Transverse colon (tissue), 4 donors: ENCODE measurements around the gene C1QTNF1. TPM values are rescaled to one million over a fixed set of nuclear protein-coding genes. Genes with fewer than 3 reads are reported as not detected.

ENCODE experiments used
- DNase-seq: peaks from one replicate; pipeline ENCODE4 v3.0.0-alpha.2; 2019
- H3K27ac ChIP-seq, 4 donors: fragments of 200-600 bp; sonication (generic); 2 replicates each; pipeline ENCODE4 v1.5.1; 2016 to 2018; ENCODE audit warnings: inconsistent platforms in 4 of 4
- H3K27me3 ChIP-seq: fragments of 200-600 bp; sonication (generic); 2 replicates; pipeline ENCODE4 v1.5.1; 2017; ENCODE audit warnings: inconsistent platforms
- H3K36me3 ChIP-seq, 4 donors: fragments of 200-600 bp; sonication (generic); 2 replicates each; pipeline ENCODE4 v1.5.1; 2017 to 2019; ENCODE audit warnings: inconsistent platforms in 4 of 4
- H3K4me1 ChIP-seq, 4 donors: fragments of 200-600 bp; sonication (generic); 2 replicates each; pipeline ENCODE4 v1.5.1; 2017 to 2020; ENCODE audit warnings: inconsistent platforms in 4 of 4
- H3K4me3 ChIP-seq, 4 donors: fragments of 200-600 bp; sonication (generic); 1 replicate in 1 of 4; 2 replicates in 3 of 4; pipeline versions ENCODE4 v1.5.1 to v1.6.1; 2017 to 2019; ENCODE audit warnings: inconsistent platforms in 4 of 4
- H3K9me3 ChIP-seq, 2 donors: fragments of 200-600 bp; sonication (generic); 2 replicates each; pipeline ENCODE4 v1.5.1; 2017 to 2019; ENCODE audit warnings: inconsistent platforms in 2 of 2
- EP300 ChIP-seq: sonication (generic); formaldehyde crosslinking; IDR thresholded peaks from one replicate; pipeline ENCODE4 v1.6.1; 2017; ENCODE audit warnings: antibody characterized with exemption, low read depth
- POLR2A ChIP-seq: fragments of 450-650 bp; IDR thresholded peaks from one replicate; pipeline ENCODE4 v1.6.1; 2016; ENCODE audit warnings: antibody characterized with exemption, mild to moderate bottlenecking, moderate library complexity
- POLR2AphosphoS5 ChIP-seq, 3 donors: sonication (generic); formaldehyde crosslinking; IDR thresholded peaks; one replicate each; pipeline ENCODE4 v1.6.1; 2016; ENCODE audit warnings: antibody characterized with exemption in 3 of 3
- WGBS, 2 donors: methylation state at CpG; one replicate each; pipeline ENCODE4 v1.1.5; 2018; ENCODE audit warnings: low coverage in 1 of 2; 5-methylcytosine and 5-hydroxymethylcytosine counted together
- in situ Hi-C, 4 donors: fragments of 200-750 bp; cut with MboI; loops; one replicate each; pipeline versions ENCODE4 v1.15.0 to v1.15.1; 2017; ENCODE audit warnings: low sequenced_read_pairs in 3 of 4, low pct_ligation_motif_present in 1 of 4, low pct_unique_long_range_greater_than_20kb in 1 of 4
- intact Hi-C: fragments of 100-400 bp; cut with DNase I; formaldehyde crosslinking; loops from one replicate; pipeline ENCODE4 v1.15.1; 2023; ENCODE audit warnings: low total_unique reads
- total RNA-seq, 4 donors: library from RNA; depleted of rRNA; stranded (reverse); fragments of >200 nt; gene quantifications; one replicate each; pipeline ENCODE4 v1.1.0, GENCODE V29; 2016
- TF ChIP-seq, protein P1 (sequence below), 5 experiments: fragments of 200-600 bp in 3 of 5; fragments of 450-650 bp in 2 of 5; sonication (generic) in 3 of 5; IDR thresholded peaks; 1 replicate in 2 of 5; 2 replicates in 3 of 5; pipeline ENCODE4 v1.5.1; 2016 to 2017; ENCODE audit warnings: antibody characterized with exemption in 5 of 5, inconsistent platforms in 3 of 5, mild to moderate bottlenecking in 2 of 5, moderate library complexity in 1 of 5

Gene C1QTNF1
- total RNA-seq, 4 donors from 2014 or later: 5.4 to 35.5 (median 12.0) TPM

DNA sequence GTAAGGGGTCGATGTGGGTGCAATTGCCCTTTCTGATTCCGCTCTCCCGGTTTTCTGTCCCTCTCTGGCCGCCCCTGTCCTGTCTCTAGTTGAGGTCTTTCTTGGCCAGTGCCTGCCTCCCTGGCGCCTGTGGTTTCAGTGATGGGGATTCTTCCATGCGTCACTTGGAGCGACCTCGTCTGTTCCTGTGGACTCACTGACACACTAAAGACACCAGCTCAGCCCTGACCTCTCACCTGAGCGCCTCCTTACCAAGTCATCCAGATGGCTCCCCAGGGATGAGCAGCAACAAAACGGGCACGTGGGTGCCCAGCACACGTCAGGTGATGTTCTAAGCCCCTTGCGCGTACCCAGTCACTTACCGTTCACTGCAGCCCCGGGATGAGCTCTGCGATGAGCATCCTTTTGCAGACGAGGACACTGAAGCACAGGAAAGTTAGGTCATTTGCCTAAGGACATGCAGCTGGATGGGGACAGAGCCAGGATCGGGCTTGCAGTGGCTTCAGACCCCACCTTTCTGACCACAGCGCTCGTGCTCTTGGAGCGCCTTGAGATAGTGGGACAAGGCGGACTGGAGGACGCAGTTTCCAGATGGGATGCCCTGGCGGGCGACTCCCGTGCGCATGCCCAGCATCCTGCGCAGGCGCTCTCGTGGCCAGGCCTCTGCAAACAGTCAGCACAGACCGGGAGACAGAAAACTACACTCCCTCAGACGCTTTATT is 32.8 kb upstream of the C1QTNF1 start:
- WGBS, 2 donors: 86 to 90% methylated on average over 1 to 33 of the region's 33 CpGs
- intact Hi-C loops: no loop called here

DNA sequence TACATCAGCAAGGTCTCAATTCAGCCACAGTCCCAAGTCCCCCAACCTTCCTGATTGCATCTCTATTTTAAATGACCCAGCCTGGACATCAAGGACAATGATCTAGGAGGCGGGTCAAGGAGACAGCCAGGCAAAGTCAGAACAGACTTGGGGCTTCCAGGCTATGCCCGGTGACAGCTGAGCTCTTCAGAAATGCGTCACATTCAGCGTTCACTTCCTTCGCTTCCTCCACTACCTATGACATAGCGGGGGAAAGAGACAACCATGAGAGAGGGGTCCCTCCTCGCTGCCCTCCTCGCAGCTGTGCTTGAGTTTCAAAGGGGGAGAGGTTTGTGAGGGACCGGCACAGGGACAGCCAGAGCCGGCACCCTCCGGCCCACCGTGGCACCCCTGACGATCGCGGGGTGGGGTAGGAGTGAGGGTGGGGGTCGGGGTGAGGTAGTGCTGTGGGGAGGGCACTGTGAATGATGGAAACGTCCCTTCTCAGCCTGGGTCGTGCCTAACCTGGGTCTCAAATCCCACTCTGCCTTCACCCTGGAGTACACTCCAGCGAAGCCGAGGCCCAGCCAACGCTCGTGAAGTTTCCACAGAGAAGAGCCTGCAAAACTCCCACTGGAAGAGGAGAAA is 31.9 kb upstream of the C1QTNF1 start:
- Histone ChIP-seq H3K27me3 (no peaks in the 10 kb centered on the region), H3K4me1 (peaks cover 4 to 59% (median 39%) of the 10 kb centered on the region in 4 donors), H3K9me3 (no peaks in the 10 kb centered on the region), H3K4me3 (no peak overlapping the region), H3K36me3 (peaks cover 0 to 30% (median 9%) of the 10 kb centered on the region in 4 donors), H3K27ac (no peak overlapping the region)
- 60 to 92% methylated on average over 1 to 22 of the region's 22 CpGs for WGBS, 2 donors
- in situ Hi-C loops (no loop called here), intact Hi-C loops (no loop called here)
- TF ChIP-seq POLR2A (no peak), POLR2AphosphoS5 (IDR thresholded peaks at IDR 0.05) (no peak), EP300 (no peak)
- TF ChIP-seq, protein P1, sequence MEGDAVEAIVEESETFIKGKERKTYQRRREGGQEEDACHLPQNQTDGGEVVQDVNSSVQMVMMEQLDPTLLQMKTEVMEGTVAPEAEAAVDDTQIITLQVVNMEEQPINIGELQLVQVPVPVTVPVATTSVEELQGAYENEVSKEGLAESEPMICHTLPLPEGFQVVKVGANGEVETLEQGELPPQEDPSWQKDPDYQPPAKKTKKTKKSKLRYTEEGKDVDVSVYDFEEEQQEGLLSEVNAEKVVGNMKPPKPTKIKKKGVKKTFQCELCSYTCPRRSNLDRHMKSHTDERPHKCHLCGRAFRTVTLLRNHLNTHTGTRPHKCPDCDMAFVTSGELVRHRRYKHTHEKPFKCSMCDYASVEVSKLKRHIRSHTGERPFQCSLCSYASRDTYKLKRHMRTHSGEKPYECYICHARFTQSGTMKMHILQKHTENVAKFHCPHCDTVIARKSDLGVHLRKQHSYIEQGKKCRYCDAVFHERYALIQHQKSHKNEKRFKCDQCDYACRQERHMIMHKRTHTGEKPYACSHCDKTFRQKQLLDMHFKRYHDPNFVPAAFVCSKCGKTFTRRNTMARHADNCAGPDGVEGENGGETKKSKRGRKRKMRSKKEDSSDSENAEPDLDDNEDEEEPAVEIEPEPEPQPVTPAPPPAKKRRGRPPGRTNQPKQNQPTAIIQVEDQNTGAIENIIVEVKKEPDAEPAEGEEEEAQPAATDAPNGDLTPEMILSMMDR (IDR thresholded peaks at IDR 0.05): no peak
- peak; percentile 4 for DNase-seq

More for the DNA sequence above, 32.8 kb upstream of the C1QTNF1 start:
- Histone ChIP-seq H3K4me3 (no peak overlapping the region), H3K36me3 (peaks cover 0 to 30% (median 9%) of the 10 kb centered on the region in 4 donors), H3K4me1 (peaks cover 12 to 59% (median 38%) of the 10 kb centered on the region in 4 donors), H3K27me3 (no peaks in the 10 kb centered on the region), H3K27ac (no peak overlapping the region), H3K9me3 (no peaks in the 10 kb centered on the region)
- DNase-seq: no peak
- in situ Hi-C loops: no loop called here
- TF ChIP-seq POLR2A (no peak), POLR2AphosphoS5 (IDR thresholded peaks at IDR 0.05) (no peak), EP300 (no peak)
- TF ChIP-seq, protein P1 (IDR thresholded peaks at IDR 0.05): no peak

DNA sequence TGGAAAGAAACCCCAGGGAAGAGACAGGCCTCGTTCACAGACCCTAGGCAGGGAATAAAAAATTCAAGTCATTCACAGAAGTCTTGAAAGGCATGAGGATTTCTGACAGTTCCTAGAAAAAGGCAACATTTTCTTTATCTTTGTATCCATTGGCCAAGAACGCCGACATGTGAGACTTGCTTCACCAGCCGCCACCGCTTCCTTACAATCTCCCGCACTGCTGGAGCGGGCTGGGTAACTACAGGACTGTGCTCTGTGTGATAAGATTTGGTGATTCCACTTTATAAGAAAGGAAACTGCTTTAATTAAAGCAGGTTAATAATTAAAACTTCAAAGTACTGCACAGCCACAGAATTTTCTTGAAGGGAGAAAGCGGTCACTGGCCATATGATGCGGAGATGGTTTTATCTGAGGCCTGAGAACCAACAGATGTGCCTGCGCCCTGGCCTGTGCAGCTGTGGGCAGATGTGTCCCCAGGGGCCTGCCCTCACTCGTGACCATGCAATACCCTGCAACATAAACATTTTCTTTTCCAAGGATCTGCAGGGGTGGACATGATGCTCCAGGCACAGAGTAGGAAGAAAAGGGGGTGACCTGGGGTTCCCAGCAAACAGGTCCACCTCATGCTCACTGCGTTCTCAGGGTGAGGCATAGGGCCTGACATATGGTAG is 31.3 kb upstream of the C1QTNF1 start:
- Histone ChIP-seq H3K36me3 (peaks cover 0 to 30% (median 9%) of the 10 kb centered on the region in 4 donors), H3K9me3 (no peaks in the 10 kb centered on the region), H3K27ac (peak overlapping the region in 3 of 4 donors; percentile 19 to 81 (median 38)), H3K27me3 (no peaks in the 10 kb centered on the region), H3K4me3 (no peak overlapping the region), H3K4me1 (peaks cover 0 to 59% (median 43%) of the 10 kb centered on the region in 4 donors)
- DNase-seq: peak; percentile 6
- in situ Hi-C loops: no loop called here
- 81 to 88% methylated on average over 6 to 12 of the region's 12 CpGs for WGBS, 2 donors
- intact Hi-C loops: no loop called here
- TF ChIP-seq POLR2A (no peak), POLR2AphosphoS5 (IDR thresholded peaks at IDR 0.05) (no peak), EP300 (no peak)
- TF ChIP-seq, protein P1 (IDR thresholded peaks at IDR 0.05): no peak
